Measurements from ENCODE around the gene U2AF2.

U2AF2 gene

DNA sequence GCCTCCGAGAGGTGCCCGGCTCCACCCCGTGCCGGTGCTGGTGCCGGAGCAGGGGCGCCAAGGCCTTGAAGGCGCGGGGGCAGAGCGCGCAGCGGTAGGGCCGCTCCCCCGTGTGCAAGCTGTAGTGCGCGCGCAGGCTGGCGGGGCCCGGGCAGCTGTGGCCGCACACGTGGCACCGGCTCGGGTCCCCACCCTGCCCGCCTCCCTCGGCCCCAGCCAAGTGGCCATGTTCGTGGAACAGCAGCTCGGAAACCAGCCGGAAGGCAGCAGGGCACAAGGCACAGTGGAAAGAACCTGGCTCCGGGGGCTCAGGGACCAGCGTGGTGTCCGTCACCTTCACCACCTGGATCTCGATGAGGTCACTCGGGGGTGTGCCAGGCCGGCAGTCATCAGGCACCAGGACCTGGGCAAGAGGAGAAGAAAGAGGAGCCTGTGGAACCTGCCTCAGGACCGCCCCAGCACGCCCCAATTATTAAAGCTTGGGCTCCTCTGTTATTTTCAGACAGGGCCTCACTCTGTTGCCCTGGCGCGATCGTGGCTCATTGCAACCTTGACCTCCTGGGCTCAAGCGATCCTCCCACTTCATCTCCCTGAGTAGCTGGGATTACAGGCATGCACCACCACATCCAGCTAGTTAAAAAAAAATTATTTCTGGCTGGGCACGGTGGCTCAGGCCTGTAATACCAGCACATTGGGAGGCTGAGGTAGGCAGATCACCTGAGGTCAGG is 32.4 kb upstream of the U2AF2 start:
- no peak for DNase-seq

DNA sequence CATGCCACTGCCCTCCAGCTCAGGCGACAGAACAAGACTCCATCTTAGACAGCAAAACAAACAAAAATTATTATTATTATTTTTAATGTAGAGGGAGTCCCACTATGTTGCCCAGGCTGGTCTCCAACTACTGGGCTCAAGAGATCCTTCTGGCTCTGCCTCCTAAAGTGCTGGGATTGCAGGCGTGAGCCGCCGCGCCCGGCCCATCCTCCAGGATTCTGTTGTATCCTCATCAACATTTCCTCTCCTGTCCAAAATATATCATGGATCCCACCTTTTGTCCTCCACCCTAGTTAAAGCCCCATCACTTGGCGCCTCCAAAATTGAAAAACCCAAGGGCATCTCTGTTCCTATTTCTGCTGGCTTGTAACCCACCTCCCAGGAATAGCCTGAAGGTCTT is 31.7 kb upstream of the U2AF2 start:
- no peak for DNase-seq

GRCh38 chr19:55623561-55623960 is 31.3 kb upstream of the U2AF2 start:
- no peak for DNase-seq

GRCh38 chr19:55624109-55625003 is 30.5 kb upstream of the U2AF2 start, which contains the start of gene ZNF784:
TSS of gene ZNF784 (minus strand) at chr19:55624566. CDS start at chr19:55624561, 5 bp downstream.
- DNase-seq: peak; percentile 92 to 93

- no peak for DNase-seq
These were observed 29.9 kb upstream of the U2AF2 start for GRCh38 chr19:55625004-55625326.

DNA sequence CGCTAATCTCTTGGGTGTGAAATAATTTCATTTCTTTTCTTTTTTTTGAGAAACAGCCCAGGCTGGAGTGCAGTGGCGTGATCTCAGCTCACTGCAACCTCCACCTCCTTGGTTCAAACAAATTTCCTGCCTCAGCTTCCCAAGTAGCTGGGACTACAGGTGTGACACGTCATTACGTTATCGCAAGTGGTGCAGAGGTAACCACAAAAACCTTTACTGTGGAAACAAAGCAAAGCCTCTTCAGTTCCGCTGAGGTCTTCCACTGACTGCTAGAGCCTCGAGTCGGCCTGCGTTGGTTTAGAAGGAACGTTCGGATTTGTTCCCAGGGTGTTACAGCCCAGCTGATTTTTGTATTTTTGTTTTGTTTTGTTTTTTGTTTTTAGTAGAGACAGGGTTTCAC is 28.5 kb upstream of the U2AF2 start:
- DNase-seq: peak; percentile 68 to 82

DNA sequence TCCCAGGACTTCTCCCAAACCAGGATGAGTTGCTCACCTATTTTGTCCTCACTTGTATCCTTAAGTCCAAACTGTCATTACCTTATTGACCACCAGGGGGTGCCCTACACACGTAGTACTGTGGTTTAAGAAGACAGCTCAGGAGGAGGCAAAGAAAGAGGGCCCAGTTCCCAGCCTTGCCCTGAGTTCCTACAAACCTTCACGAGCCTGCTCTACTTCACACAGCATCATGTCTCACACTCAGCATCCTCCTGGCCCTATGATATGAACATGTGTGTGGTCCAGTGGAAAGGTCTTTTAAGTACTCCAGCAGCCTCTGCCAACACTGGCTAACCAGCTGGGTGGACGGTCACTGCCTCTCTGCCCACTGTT is 22.4 kb upstream of the U2AF2 start:
- DNase-seq: peak; percentile 87 to 93

DNA sequence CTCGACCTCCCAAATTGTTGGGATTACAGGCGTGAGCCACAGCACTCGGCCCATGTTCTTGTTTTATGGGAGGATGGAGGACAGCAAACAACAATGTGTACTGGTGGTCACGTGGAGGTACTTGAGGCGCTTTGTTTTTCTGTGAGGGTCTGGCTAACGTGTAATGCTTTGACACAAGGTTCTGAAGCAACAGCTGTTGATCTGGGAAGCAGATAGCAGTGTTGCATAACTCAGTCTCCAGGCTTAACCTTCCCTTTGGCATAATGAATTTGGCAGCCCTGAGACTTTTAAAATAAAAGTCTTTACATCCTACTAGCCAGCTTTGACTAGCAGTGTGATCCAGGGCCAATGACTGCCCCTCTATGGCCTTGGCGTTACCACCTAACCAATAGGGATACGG is 21.0 kb upstream of the U2AF2 start:
- DNase-seq: no peak

- peak; percentile 20 to 31 for DNase-seq
These were observed 19.5 kb upstream of the U2AF2 start for GRCh38 chr19:55635334-55635717.

DNA sequence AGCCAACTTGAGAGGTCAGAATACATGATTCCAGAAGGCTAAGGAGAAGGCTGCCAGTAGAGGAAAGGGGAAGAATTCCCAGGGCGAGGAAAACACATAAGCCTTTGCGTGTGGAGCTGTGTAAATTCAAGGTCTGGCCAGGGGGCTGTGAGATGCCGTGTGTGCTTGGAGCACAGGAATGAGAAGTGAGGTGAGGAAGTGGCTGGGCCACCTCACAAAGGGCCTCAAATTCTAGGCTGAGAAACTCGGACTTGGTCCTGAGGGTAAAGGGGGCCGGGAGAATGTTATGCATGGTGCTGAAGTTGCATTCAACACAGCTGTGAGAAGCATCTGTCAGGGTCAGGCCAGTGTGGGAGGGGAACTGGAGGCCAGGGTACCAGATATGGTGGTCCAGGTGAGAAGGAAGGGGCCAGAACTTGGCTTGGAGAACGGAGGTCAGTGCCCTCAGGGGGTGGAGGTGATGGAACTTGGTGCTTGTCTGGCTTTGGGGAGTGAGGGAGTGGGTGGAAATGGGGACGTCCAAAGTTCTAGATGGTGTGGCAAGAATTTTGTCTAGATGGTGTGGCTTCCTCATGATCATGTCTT is 18.9 kb upstream of the U2AF2 start:
- no peak for DNase-seq

DNA sequence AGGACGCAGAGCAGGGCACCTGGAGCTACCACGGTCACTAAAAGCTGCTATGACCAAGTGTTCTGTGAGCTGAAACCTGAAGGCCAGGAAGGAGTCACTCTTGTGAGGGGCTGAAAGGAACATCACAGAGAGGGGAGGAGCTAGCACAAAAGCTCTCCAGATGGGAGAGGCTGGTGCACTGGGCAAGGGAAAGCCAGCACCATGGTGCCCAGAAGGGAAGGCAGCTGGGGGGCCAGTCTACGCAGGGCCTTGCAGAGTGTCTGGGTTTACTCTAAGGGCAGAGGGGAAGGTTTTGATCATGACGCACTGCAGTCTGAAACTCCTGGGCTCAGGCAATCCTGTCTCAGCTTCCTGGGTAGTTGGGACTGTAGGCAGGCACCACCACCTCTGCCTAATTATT is 18.1 kb upstream of the U2AF2 start:
- no peak for DNase-seq

DNA sequence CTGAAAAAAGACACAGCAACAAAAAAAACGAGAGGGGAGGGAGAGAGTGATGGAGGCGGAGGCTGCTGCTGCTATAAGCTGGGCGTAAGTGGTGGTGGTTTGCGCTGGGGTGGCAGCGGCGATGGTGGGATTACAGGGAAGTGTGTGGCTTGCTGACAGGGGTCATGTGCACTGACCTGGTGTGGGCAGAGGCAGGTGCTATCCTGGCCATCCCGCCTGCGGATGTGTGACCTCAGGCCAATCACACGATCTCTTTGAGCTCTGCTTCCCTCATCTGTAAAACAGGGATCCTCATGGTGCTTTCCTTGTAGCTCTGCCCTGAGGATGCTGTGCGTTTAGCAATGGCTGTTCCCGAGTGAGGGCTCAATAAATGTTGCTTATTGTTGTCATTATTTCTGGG is 17.3 kb upstream of the U2AF2 start:
- DNase-seq: no peak

- DNase-seq: peak; percentile 67 to 70
These were observed 15.9 kb upstream of the U2AF2 start for GRCh38 chr19:55638864-55639359.

DNA sequence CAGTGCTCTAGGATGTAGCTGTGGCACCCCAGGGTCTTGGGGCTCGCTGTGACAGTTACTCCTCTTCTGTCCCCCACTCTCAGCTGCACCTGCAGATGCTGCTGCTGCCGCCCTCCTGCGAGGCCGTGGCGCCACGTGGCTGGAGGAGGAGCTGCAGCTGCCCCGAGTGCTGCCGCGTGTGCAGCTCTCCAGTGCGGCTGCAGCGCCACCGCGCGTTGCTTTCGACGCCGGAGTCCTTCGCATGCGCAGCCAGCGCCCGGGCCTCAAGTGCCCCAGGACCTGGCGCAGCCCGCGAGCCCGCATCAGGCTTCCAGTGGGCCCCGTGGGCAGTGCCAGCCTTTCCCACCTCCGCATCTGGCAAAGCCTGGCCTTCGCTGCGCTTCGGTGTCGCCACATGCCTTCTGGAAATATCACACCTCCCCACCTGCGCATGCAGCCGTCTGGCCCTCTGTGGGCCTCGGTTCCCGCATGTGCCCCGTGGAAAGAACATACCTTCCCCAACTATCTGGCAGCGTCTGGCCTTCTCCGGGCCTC is 14.7 kb upstream of the U2AF2 start:
- peak; percentile 80 to 85 for DNase-seq

- peak; percentile 57 to 68 for DNase-seq
These were observed 14.0 kb upstream of the U2AF2 start, which contains the start of gene ZNF580 for GRCh38 chr19:55640577-55641425. TSS of gene ZNF580 (plus strand) at chr19:55641002. CDS start at chr19:55642509, 1,507 bp downstream.

GRCh38 chr19:55641426-55642152 is 13.2 kb upstream of the U2AF2 start:
- DNase-seq: peak in 1 of 2 donors; percentile 42

DNA sequence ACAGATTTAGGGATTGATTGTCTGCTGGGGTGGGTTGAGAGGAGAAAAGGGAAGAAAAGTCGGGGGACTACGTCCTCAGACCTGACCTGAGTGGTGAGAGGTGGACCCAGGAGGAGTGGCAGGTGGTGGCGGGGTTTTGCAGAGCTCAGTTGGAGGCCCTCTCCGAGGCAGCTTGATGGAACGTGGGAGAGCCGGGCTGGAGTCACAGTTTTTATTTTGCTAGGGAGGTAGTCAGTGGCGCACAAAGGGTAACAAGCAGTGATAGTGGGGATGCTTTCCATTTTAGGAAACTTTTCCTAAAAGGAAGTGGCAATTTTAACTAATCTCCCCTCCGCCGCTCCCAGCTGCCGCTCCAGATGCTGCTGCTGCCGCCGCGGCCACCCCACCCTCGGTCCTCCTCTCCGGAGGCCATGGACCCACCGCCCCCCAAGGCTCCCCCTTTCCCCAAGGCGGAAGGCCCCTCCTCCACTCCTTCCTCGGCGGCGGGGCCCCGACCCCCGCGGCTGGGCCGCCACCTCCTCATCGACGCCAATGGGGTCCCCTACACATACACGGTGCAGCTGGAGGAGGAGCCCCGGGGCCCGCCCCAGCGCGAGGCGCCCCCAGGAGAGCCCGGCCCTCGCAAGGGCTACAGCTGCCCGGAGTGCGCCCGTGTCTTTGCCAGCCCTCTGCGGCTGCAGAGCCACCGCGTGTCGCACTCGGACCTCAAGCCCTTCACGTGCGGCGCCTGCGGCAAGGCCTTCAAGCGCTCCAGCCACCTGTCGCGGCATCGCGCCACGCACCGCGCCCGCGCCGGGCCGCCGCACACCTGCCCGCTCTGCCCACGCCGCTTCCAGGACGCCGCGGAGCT is 12.5 kb upstream of the U2AF2 start:
- no peak for DNase-seq

DNA sequence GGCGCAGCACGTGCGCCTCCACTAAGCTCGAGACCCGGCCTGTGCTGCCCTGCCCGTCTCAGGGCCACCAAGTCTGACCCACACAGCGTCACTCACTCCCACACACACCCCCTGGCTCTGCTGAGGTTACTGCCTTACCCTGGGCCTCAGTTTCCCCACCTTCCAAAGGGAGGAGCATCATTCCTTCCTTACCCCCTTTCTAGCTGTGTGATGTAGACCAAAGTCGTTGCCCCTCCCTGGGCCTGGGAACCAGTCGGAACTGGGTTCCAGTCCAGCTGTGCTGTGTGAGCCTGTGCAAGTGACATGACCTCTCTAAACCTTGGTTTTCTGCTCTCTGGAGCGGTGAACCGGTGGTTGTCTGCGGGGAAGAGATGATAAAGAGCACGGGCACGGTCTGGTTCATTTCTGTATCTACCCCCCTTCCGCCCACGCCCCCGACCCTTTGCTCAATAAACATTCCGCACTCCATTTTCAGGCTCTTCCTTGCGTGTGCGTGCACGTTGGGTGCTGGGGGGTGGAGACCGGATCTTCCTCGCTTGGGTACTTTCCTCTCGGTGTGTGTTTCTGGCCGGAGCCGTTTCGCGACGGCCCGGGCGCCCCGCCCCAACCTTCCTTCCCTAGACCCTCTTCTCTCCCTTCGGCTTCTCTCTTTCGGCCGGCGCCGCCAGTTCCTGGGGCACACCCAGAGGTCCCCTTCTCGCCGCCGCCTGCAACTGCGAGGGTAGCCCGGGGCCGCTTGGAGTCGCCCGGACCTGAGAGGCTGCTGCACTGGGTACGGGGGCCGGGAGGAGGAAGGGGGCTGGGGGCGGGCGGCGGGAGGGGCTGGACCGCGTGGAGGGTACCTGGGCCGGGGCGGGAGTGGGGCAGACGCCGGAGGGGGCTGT is 11.6 kb upstream of the U2AF2 start, which contains the start of gene ZNF581:
Gene ZNF581, plus strand, starts transcription at position 647 of the 884 bp plus-strand sequence. CDS start 923 bp downstream, outside the sequence.
- DNase-seq: peak; percentile 74 to 82

GRCh38 chr19:55643887-55644176 is 11.0 kb upstream of the U2AF2 start:
- DNase-seq: no peak
